Sigmoid colon (tissue), 7 donors: ENCODE measurements around the gene PTH1R. TPM values are rescaled to one million over a fixed set of nuclear protein-coding genes. Genes with fewer than 3 reads are reported as not detected.

ENCODE experiments used
- DNase-seq: peaks from one replicate; pipeline ENCODE4 v3.0.0-alpha.2; 2019
- H3K27ac ChIP-seq, 4 donors: fragments of 200-600 bp; sonication (generic); one replicate each; pipeline ENCODE4 v1.5.1; 2016 to 2019; ENCODE audit warnings: mild to moderate bottlenecking in 1 of 4
- H3K27me3 ChIP-seq, 3 donors: fragments of 200-600 bp; sonication (generic); one replicate each; pipeline ENCODE4 v1.5.1; 2019; ENCODE audit warnings: mild to moderate bottlenecking in 1 of 3
- H3K36me3 ChIP-seq, 4 donors: fragments of 200-600 bp; sonication (generic); one replicate each; pipeline ENCODE4 v1.5.1; 2016 to 2019
- H3K4me1 ChIP-seq, 4 donors: fragments of 200-600 bp; sonication (generic); one replicate each; pipeline ENCODE4 v1.5.1; 2017 to 2019
- H3K4me3 ChIP-seq, 4 donors: fragments of 200-600 bp; sonication (generic); one replicate each; pipeline ENCODE4 v1.5.1; 2017 to 2019; ENCODE audit warnings: mild to moderate bottlenecking in 2 of 4, moderate library complexity in 1 of 4
- H3K9me3 ChIP-seq, 4 donors: fragments of 200-600 bp in 3 of 4; sonication (generic) in 3 of 4; one replicate each; pipeline versions ENCODE4 v1.5.1 to v1.6.1; 2013 to 2019
- EP300 ChIP-seq, 4 donors: sonication (generic); formaldehyde crosslinking; IDR thresholded peaks; one replicate each; pipeline ENCODE4 v1.6.1; 2017; ENCODE audit warnings: antibody characterized with exemption in 4 of 4
- POLR2A ChIP-seq, 2 donors: fragments of 450-650 bp; IDR thresholded peaks; one replicate each; pipeline ENCODE4 v1.6.1; 2016; ENCODE audit warnings: antibody characterized with exemption in 2 of 2, mild to moderate bottlenecking in 2 of 2, moderate library complexity in 2 of 2
- POLR2AphosphoS5 ChIP-seq, 4 donors: sonication (generic); formaldehyde crosslinking; IDR thresholded peaks; one replicate each; pipeline ENCODE4 v1.6.1; 2017; ENCODE audit warnings: antibody characterized with exemption in 4 of 4
- WGBS, 2 donors: extraction: QIAGEN DNeasy Blood & Tissue Kit; methylation state at CpG; one replicate each; pipeline ENCODE4 v1.1.7; 2013; 5-methylcytosine and 5-hydroxymethylcytosine counted together
- intact Hi-C: fragments of 100-400 bp; cut with DNase I; formaldehyde crosslinking; loops from one replicate; pipeline ENCODE4 v1.15.1; 2023
- polyA plus RNA-seq, 3 donors: library from polyadenylated mRNA; stranded (reverse); fragments of 200-250 nt; gene quantifications; one replicate each; pipeline ENCODE4 v1.2.3, GENCODE V29; 2013
- total RNA-seq, 4 donors: library from RNA; depleted of rRNA; stranded (reverse); fragments of >200 nt; gene quantifications; one replicate each; pipeline ENCODE4 v1.1.0, GENCODE V29; 2016
- TF ChIP-seq, protein P1 (sequence below), 4 experiments: fragments of 450-650 bp in 3 of 4; fragments of 200-600 bp in 1 of 4; IDR thresholded peaks; one replicate each; pipeline ENCODE4 v1.5.1; 2016 to 2019; ENCODE audit warnings: antibody characterized with exemption in 4 of 4, mild to moderate bottlenecking in 3 of 4, moderate library complexity in 2 of 4
- donor health status: healthy with polysubstance abuse.
- donor health status: Bipolar disorder and iron deficiency.
- donor health status: healthy.

The PTH1R gene
- total and polyA plus RNA-seq, 7 donors: 1.2 to 9.0 (median 4.6) TPM

- 45 to 93% methylated on average over 1 of the region's 1 CpG for whole genome bisulfite sequencing, 2 donors
- intact Hi-C loops: no loop called here
- Histone ChIP-seq H3K36me3 (no peaks in the 10 kb centered on the region), H3K27ac (no peak overlapping the region), H3K4me3 (no peak overlapping the region), H3K9me3 (no peaks in the 10 kb centered on the region), H3K4me1 (no peaks in the 10 kb centered on the region), H3K27me3 (no peaks in the 10 kb centered on the region)
- no peak for TF ChIP-seq POLR2A (IDR thresholded peaks at IDR 0.05)
- TF ChIP-seq POLR2AphosphoS5 (IDR thresholded peaks at IDR 0.05): no peak
- TF ChIP-seq, protein P1, sequence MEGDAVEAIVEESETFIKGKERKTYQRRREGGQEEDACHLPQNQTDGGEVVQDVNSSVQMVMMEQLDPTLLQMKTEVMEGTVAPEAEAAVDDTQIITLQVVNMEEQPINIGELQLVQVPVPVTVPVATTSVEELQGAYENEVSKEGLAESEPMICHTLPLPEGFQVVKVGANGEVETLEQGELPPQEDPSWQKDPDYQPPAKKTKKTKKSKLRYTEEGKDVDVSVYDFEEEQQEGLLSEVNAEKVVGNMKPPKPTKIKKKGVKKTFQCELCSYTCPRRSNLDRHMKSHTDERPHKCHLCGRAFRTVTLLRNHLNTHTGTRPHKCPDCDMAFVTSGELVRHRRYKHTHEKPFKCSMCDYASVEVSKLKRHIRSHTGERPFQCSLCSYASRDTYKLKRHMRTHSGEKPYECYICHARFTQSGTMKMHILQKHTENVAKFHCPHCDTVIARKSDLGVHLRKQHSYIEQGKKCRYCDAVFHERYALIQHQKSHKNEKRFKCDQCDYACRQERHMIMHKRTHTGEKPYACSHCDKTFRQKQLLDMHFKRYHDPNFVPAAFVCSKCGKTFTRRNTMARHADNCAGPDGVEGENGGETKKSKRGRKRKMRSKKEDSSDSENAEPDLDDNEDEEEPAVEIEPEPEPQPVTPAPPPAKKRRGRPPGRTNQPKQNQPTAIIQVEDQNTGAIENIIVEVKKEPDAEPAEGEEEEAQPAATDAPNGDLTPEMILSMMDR (IDR thresholded peaks at IDR 0.05): no peak
- no peak for TF ChIP-seq EP300 (IDR thresholded peaks at IDR 0.05)
- DNase-seq: no peak
Measured at GRCh38 chr3:46831841-46832240, 45.7 kb upstream of the PTH1R start.

DNA sequence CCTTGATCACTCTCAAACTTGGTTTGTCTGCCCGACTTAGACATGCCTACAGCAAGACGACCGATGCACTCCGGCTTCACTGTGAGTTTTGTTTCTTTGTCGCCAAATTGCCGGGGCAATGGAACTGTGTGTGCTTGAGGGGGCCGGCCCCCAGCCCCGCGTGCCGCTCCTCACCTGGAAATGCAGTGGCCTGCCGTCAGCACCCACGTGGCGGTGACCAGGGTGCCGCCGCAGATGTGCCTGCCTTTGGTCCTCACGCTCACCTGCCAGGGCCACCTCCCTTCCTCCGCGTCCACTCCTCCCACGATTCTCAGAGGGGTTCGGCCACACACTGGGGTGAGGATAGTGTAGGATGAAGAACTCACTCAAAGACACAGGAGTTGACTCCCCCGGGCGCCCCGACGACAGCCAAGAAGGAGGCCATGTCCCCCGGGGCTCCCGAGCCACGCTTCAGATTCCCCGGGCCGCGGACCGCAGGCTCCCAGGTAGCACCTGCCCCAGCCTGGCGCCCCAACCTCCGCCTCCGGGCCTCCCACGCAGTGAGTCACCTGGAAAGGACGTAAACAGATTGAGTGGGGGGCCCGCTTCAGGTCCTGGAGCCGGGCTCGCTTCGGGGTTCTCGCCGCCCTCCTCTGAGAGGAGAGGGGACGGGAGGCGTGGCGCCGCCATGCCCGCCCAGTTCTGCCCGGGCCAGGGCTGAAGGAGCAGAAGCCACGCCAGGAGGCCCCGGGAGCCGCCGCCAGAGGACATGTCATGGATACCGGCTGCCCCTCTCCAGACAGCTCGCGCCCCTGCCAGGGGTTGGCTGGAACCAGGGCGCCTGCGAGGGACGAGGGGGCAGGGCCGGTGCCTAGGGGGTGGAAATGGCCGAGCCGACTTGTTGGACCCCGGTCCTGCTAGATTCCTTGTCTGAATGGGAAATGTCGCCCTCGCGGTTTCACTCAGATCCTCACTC, 43.9 kb upstream of the PTH1R start:
- TF ChIP-seq EP300 (IDR thresholded peaks at IDR 0.05) (no peak), POLR2A (IDR thresholded peaks at IDR 0.05) (no peak), POLR2AphosphoS5 (IDR thresholded peaks at IDR 0.05) (no peak)
- TF ChIP-seq, protein P1 (IDR thresholded peaks at IDR 0.05): no peak
- Histone ChIP-seq H3K9me3 (peaks cover 0 to 4% (median 2%) of the 10 kb centered on the region in 4 donors), H3K27ac (no peak overlapping the region), H3K4me1 (no peaks in the 10 kb centered on the region), H3K36me3 (no peaks in the 10 kb centered on the region), H3K27me3 (no peaks in the 10 kb centered on the region), H3K4me3 (no peak overlapping the region)
- intact Hi-C loops: no loop called here
- no peak for DNase-seq
- WGBS, 2 donors: 95 to 96% methylated on average over 65 of the region's 65 CpGs

GRCh38 chr3:46835054-46835453, 42.5 kb upstream of the PTH1R start:
- intact Hi-C loops: no loop called here
- Histone ChIP-seq H3K27me3 (no peaks in the 10 kb centered on the region), H3K4me3 (no peak overlapping the region), H3K36me3 (no peaks in the 10 kb centered on the region), H3K27ac (no peak overlapping the region), H3K9me3 (peaks cover 0 to 8% (median 5%) of the 10 kb centered on the region in 4 donors), H3K4me1 (no peaks in the 10 kb centered on the region)
- TF ChIP-seq EP300 (IDR thresholded peaks at IDR 0.05): no peak
- TF ChIP-seq POLR2AphosphoS5 (IDR thresholded peaks at IDR 0.05): no peak
- WGBS, 2 donors: 91 to 93% methylated on average over 12 of the region's 12 CpGs
- DNase-seq: no peak

DNA sequence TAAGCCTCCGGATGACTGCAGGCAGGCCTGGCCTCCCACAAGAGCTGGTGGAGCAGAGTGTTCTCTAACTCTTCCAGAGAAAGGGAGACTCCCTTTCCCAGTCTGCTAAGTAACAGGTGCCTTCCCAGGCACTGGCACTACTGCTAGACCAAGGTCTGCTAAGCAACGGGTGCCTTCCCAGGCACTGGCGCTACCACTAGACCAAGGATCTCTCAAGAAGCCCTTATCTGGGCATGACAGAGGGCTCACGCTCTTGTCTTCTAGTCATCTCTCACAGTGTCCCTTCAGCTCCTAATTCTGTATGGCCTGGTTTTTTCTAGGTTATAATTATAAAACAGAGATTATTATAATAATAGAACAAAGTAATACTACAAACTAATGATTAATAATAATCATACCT, 42.0 kb upstream of the PTH1R start:
- no peaks in the 10 kb centered on the region for H3K4me1 ChIP-seq
- H3K27me3 ChIP-seq: no peaks in the 10 kb centered on the region
- TF ChIP-seq EP300 (IDR thresholded peaks at IDR 0.05) (no peak), POLR2AphosphoS5 (IDR thresholded peaks at IDR 0.05) (no peak), POLR2A (IDR thresholded peaks at IDR 0.05) (no peak)
- TF ChIP-seq, protein P1 (IDR thresholded peaks at IDR 0.05): no peak
- intact Hi-C loops: no loop called here
- H3K36me3 ChIP-seq: no peaks in the 10 kb centered on the region
- peaks cover 0 to 9% (median 6%) of the 10 kb centered on the region in 4 donors for H3K9me3 ChIP-seq
- H3K4me3 ChIP-seq: no peak overlapping the region
- no peak overlapping the region for H3K27ac ChIP-seq
- WGBS, 2 donors: 94 to 97% methylated on average over 4 of the region's 4 CpGs
- DNase-seq: no peak

GRCh38 chr3:46838301-46838700, 39.2 kb upstream of the PTH1R start:
- Histone ChIP-seq H3K4me1 (no peaks in the 10 kb centered on the region), H3K27me3 (no peaks in the 10 kb centered on the region), H3K27ac (no peak overlapping the region), H3K9me3 (peaks cover 0 to 9% (median 6%) of the 10 kb centered on the region in 4 donors), H3K4me3 (no peak overlapping the region), H3K36me3 (no peaks in the 10 kb centered on the region)
- no peak for DNase-seq
- intact Hi-C loops: no loop called here
- TF ChIP-seq POLR2AphosphoS5 (IDR thresholded peaks at IDR 0.05) (no peak), POLR2A (IDR thresholded peaks at IDR 0.05) (no peak), EP300 (IDR thresholded peaks at IDR 0.05) (no peak)
- TF ChIP-seq, protein P1 (IDR thresholded peaks at IDR 0.05): no peak
- WGBS, 2 donors: 58 to 81% methylated on average over 2 of the region's 2 CpGs
